ENCODE data around the gene IL17C. TPM values are rescaled to one million over a fixed set of nuclear protein-coding genes. Genes with fewer than 3 reads are reported as not detected.

The IL17C gene
- total and polyA plus RNA-seq, 2 donors (not counting 1 experiment from before 2014, with no cell fraction given) = 1.3 to 1.5 TPM

GRCh38 chr16:88647178-88648070 lies 9.1 kb downstream of the IL17C start:
- H3K79me2 ChIP-seq (ENCODE audit: control insufficient read depth, insufficient read depth, low read length) = peaks cover 75% of the 10 kb centered on the region
- peak overlapping the region; percentile 41 to 59 for H3K27ac ChIP-seq (ENCODE audit: low read length in 2 of 2)
- Mint-ChIP-seq H3K4me3 (peak overlapping the region; percentile 29), H3K27me3 (no peaks in the 10 kb centered on the region), H3K9me3 (ENCODE audit: insufficient read depth) (no peaks in the 10 kb centered on the region), H3K4me1 (peaks cover 61% of the 10 kb centered on the region), H3K27ac (peak overlapping the region; percentile 32)
- POLR2A ChIA-PET = interaction anchor here (0.7 to 1.0 kb wide), 6 partner anchors 12 to 848 kb away, joined by 3 to 5 read pairs (median 3); partner anchors contain the start of genes MVD and ZC3H18
- H3K36me3 ChIP-seq (replicated peaks in 1 of 2; ENCODE audit: control extremely low read depth in 1 of 2, control insufficient read depth in 1 of 2, extremely low read depth in 1 of 2, insufficient read depth in 2 of 2, low read length in 1 of 2) = peaks cover 0 to 67% of the 10 kb centered on the region in 2 experiments
- H2AFZ ChIP-seq (ENCODE audit: insufficient read depth, low read depth, low read length, poor library complexity, severe bottlenecking) = no peak overlapping the region
- CTCF ChIA-PET = interaction anchor here (3.2 kb wide), 1 partner anchor 38 kb away, joined by 9 read pairs; no protein-coding TSS in a partner anchor
- ATAC-seq (ENCODE audit: low read depth) = no peak
- intact Hi-C loops (cut with micrococcal nuclease) = no loop called here
- H3K4me1 ChIP-seq (ENCODE audit: control insufficient read depth in 2 of 2, insufficient read depth in 2 of 2, low read length in 2 of 2) = peaks cover 45 to 67% of the 10 kb centered on the region in 2 donors
- peak overlapping the region in 3 of 5 experiments; percentile 18 to 98 (median 21) for H3K4me3 ChIP-seq (ENCODE audit: control extremely low read depth in 1 of 5, extremely low read depth in 1 of 5, insufficient read depth in 1 of 5, low read depth in 2 of 5, low read length in 4 of 5)
- peaks cover 87% of the 10 kb centered on the region for H4K20me1 ChIP-seq (ENCODE audit: control insufficient read depth, insufficient read depth, low read length, poor library complexity, severe bottlenecking)
- TF ChIP-seq EZH2 (IDR thresholded peaks at IDR 0.05; ENCODE audit: borderline replicate concordance, insufficient read depth, low read depth, low read length, poor library complexity, severe bottlenecking) = no peak
- no peak for TF ChIP-seq CTCF (IDR thresholded peaks at IDR 0.05)
- no peak for DNase-seq
- H3K9me3 ChIP-seq (ENCODE audit: control extremely low read depth in 1 of 3, control insufficient read depth in 2 of 3, insufficient read depth in 1 of 3, low read length in 2 of 3) = peaks cover 0 to 5% (median 0%) of the 10 kb centered on the region in 3 donors
- peak overlapping the region; percentile 39 for H3K9ac ChIP-seq (ENCODE audit: low read length)
- WGBS (ENCODE audit: insufficient coverage) = 93% methylated on average over 14 of the region's 22 CpGs
- peak overlapping the region; percentile 99 for H3K4me2 ChIP-seq (replicated peaks; ENCODE audit: low read depth, low read length, poor library complexity, severe bottlenecking)
- no peaks in the 10 kb centered on the region for H3K27me3 ChIP-seq (replicated peaks in 1 of 4; ENCODE audit: control extremely low read depth in 1 of 4, control insufficient read depth in 3 of 4, insufficient read depth in 4 of 4, low read length in 3 of 4)

Measured in B cell (primary cell).